Stomach (tissue), 4 donors: ENCODE results near the gene PFKFB2.

Source experiments
- EP300 ChIP-seq: sonication (generic); formaldehyde crosslinking; IDR thresholded peaks from one replicate; pipeline ENCODE4 v1.6.1; 2017; ENCODE audit warnings: antibody characterized with exemption
- POLR2A ChIP-seq, 4 donors: fragments of 450-650 bp; IDR thresholded peaks; one replicate each; pipeline ENCODE4 v1.6.1; 2016; ENCODE audit warnings: antibody characterized with exemption in 4 of 4, control low read depth in 2 of 4, mild to moderate bottlenecking in 1 of 4, moderate library complexity in 1 of 4
- TF ChIP-seq, protein P1 (sequence below), 7 experiments: fragments of 450-650 bp in 4 of 7; fragments of 200-600 bp in 3 of 7; sonication (generic) in 3 of 7; IDR thresholded peaks; one replicate each; pipeline ENCODE4 v1.5.1; 2016 to 2019; ENCODE audit warnings: antibody characterized with exemption in 7 of 7, control low read depth in 2 of 7, mild to moderate bottlenecking in 1 of 7

- TF ChIP-seq POLR2A (IDR thresholded peaks at IDR 0.05): no peak
- TF ChIP-seq, protein P1, sequence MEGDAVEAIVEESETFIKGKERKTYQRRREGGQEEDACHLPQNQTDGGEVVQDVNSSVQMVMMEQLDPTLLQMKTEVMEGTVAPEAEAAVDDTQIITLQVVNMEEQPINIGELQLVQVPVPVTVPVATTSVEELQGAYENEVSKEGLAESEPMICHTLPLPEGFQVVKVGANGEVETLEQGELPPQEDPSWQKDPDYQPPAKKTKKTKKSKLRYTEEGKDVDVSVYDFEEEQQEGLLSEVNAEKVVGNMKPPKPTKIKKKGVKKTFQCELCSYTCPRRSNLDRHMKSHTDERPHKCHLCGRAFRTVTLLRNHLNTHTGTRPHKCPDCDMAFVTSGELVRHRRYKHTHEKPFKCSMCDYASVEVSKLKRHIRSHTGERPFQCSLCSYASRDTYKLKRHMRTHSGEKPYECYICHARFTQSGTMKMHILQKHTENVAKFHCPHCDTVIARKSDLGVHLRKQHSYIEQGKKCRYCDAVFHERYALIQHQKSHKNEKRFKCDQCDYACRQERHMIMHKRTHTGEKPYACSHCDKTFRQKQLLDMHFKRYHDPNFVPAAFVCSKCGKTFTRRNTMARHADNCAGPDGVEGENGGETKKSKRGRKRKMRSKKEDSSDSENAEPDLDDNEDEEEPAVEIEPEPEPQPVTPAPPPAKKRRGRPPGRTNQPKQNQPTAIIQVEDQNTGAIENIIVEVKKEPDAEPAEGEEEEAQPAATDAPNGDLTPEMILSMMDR (IDR thresholded peaks at IDR 0.05): no peak
- TF ChIP-seq EP300: no peak
Measured at GRCh38 chr1:207040181-207040533, 12.9 kb upstream of the PFKFB2 start.
